Activated CD4-positive, alpha-beta T cell treated with anti-CD3 and anti-CD28 coated beads for 24 hours (primary cell): Measurements from ENCODE around the gene LRP4.

Source experiments
- DNase-seq, 2 donors: peaks; one replicate each; pipeline ENCODE4 v3.0.0-alpha.2; 2020; ENCODE audit warnings: low read depth in 2 of 2

Gene LRP4

DNA sequence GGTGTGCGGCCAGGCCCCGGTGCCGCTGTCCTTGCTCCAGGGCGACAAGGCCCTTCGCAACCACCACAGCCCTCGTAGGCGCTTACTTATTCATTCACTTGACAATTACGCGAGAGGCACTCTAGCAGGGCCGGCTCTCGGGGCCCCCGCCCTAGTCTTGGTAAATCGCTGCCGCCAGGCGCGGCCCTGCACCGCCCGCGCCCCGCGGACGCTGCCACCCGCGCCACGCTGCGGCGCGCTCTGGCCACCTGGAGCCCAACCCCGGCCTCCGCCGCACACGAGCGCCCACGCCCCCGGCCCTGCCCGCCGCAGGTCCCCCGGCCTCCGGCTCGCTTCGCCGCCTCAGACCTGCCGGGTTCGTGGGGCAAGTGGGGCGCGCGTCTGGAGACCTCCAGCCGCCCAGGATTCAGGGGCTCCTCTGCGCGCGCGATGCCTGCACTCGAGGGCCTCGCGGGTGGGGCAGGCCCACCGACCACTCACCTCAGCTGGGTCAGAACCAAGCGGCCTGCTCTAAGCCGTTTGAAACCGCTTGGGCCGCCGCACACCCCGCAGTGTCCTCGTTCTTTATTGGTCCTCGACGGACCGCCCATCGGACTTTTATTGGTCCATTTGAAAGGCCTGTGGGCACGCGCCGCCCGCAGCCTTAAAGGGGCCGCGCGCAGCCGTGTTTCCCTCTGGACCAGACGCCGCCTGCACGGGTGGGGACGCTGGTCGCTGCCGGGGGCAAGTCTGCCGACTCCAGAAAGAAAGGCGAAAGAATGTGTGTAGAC lies 72.4 kb downstream of the LRP4 start, which contains the start of gene CKAP5:
Gene CKAP5 (minus strand): TSS at position 541 of the 770 bp plus-strand sequence. CDS start 25,049 bp downstream, outside the sequence.
- peak; percentile 77 to 83 for DNase-seq

GRCh38 chr11:46845440-46845739 lies 73.0 kb downstream of the LRP4 start:
- no peak for DNase-seq

- no peak for DNase-seq
Observed at GRCh38 chr11:46840116-46840515, 78.2 kb downstream of the LRP4 start.

DNA sequence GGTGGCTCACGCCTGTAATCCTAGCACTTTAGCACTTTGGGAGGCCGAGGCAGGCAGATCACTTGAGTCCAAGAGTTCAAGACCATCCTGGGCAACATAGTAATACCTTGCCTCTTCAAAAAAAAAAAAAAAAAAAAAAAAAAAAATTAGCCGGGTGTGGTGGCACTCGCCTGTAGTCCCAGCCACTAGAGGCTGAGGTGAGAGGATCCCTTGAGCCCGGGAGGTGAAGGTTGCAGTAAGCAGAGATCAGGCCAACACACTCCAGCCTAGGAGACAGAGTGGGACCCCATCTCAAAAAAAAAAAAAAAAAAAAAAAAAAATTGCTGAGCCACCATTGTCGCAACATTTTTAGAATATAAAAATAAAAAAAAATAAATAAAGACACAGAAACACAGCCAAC lies 79.8 kb downstream of the LRP4 start:
- no peak for DNase-seq

- DNase-seq = no peak
Observed at GRCh38 chr11:46837860-46838259, 80.5 kb downstream of the LRP4 start.

DNA sequence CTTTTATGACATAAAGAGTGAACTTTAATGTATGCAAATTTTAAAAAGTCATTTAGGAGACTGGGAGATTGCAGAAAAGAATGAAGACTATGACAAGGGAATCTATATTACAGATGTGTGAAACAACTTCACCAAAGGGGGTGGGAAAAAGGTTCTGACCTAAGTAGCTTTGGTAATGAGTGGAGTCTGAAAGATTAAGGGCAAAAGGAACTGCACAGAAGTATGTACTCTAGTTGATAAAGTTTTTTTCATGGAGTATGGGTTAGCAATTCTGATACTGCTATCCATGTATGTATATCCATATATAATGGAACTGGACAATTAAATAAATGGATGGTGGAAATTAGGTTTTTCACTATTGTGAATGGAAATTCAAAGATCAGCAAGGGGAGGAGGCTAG lies 81.5 kb downstream of the LRP4 start:
- DNase-seq = no peak

DNA sequence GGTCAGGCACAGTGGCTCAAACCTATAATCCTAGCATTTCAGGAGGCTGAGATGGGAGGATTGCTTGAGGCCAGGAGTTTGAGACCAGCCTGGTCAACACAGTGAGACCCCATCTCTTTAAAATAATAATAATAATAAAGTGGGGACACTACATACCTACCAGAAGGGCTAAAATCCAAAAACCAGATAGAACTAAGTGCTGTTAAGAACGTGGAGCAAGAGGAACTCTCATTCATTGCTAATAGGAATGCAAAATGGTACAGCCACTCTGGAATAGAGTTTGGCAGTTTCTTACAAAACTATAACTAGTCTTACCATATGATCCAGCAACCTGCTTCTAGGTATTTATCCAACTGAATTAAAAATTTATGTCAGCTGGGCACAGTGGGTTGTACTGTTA lies 81.9 kb downstream of the LRP4 start:
- DNase-seq = no peak

GRCh38 chr11:46835897-46836296 lies 82.5 kb downstream of the LRP4 start:
- DNase-seq = no peak

GRCh38 chr11:46834821-46835220 lies 83.5 kb downstream of the LRP4 start:
- no peak for DNase-seq

GRCh38 chr11:46832511-46833214 lies 85.7 kb downstream of the LRP4 start:
- no peak for DNase-seq

DNA sequence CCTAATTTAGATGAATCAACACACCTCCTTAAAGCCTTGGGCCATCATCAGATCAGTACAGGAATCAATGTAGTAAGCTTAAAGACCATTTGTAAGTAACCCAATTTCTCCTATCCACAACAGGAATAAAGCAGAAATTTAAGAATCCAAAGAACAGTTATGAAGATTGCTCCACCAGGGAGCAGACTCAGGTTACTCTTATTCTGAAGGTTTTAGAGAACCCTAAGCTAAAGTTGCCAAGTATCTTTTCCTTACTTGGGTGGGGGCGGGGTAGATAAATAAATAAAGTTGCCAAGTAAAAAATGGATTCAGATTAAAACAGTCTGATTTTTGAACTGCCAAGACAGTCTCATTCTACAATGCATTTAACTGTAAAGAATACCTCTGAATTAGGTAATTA lies 90.4 kb downstream of the LRP4 start:
- DNase-seq = no peak

GRCh38 chr11:46826310-46827044 lies 91.9 kb downstream of the LRP4 start:
- peak; percentile 51 to 62 for DNase-seq

- DNase-seq = no peak
Observed at GRCh38 chr11:46808799-46809431, 109.4 kb downstream of the LRP4 start.
